HG03439 (cell line): ENCODE results near the gene RPUSD4.

Source experiments
- ATAC-seq: cut with Tn5 transposase; IDR thresholded peaks from one replicate; pipeline ENCODE4 v1.9.1; 2021; ENCODE audit warnings: mild to moderate bottlenecking, moderate library complexity; ENCODE audit not compliant: unreplicated experiment

Gene RPUSD4

DNA sequence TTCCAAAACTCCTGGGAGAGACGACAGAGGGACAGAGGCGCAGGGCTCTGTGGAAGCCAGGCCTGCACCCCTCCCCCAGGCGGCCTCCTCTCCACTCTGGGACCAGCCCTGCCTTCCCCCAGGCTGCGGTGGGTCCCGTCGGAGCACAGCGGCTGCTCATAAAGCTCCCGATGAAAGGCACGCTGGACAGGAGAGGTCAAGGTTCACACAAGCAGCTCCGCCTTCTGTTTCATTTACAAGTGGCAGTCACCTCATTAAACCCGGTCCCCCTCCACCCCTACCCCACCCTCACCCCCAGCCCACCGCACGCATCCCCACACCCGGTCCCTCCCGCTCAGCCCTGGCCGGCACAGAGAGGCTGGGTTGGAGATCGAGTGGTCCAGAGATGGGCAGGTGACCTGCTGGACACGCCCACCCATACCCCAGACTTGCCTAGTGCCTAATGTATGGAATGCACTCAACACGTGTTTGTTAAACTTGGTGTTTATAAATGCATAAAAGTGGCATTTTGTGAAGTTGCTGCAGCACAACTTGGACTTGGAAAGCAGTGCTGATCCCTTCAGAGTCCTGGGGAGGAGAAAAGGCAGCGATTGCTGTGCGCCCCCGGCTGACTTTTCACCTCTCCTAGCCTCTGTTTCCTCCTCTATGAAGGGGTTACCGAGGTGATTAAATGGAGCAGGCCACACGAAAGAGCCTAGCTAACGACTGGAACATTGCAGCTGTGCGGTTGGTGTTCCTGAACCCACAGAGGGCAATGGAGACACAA is 26.0 kb downstream of the RPUSD4 start:
- no peak for ATAC-seq

- ATAC-seq: no peak
These were observed 28.5 kb downstream of the RPUSD4 start for GRCh38 chr11:126182787-126183445.

- no peak for ATAC-seq
These were observed 29.3 kb downstream of the RPUSD4 start for GRCh38 chr11:126181939-126182730.

- ATAC-seq: no peak
These were observed 34.5 kb downstream of the RPUSD4 start for GRCh38 chr11:126176853-126177470.

DNA sequence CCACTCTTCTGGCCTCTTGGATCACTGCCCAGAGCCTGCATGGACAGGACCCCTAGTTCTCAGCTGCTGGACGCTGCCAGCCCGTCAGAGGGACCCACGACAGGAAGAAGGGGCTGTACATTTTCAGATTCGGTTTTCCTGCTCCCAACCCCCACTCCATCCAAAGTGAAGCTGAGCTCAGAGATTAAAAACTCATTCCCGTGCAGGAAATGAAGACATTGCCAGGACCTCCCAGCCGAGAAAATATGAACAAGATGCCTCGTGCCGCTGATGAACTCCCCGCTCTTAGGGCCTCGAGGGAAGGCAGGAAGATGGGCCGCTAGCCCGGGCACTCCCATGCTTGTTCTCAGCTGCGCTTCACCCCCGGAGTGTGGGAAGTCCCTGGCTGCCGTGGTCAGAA is 36.1 kb downstream of the RPUSD4 start:
- no peak for ATAC-seq

DNA sequence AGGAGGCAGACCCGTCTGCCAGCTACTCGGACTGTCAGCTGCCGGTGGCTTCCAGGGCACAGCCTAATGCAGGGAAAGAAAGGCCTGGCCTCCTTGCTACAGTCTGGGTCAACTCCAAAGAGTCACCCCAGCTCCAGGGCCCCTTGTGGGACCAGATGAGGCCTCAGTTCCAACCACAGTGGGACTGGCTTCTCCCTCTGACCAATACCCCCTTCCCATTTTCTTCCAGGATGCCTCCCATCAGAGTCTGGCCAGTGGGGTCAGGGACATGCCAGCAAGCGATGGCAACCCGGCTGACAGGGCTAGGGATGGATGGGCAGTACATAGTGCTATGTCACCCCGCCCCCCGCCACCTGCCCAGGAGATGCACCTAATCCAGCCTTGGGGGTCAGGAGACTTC is 36.6 kb downstream of the RPUSD4 start:
- ATAC-seq: no peak

GRCh38 chr11:126173257-126173656 is 38.2 kb downstream of the RPUSD4 start:
- no peak for ATAC-seq

DNA sequence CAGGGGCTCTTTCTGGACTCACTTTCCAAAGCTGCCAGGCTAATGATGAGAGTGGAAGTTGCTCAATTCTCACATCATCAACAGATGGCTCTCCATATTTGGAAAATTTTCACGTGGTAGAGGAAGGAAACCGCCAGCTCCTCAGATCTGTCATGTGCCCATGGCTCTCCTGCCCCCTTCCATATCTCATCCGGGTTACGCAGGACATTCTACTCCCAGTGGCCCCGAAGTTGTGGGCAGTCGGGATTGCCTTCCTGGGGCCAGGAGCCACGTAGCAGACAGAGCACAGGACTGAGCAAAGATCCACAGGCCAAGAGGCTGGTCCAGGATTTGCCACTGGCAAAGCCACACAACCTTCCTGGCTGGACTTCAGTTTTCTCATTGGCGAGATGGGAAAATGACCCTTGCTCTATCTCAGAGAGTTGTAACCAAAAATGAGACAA is 38.8 kb downstream of the RPUSD4 start:
- ATAC-seq: no peak

GRCh38 chr11:126169291-126169690 is 42.2 kb downstream of the RPUSD4 start:
- ATAC-seq: no peak

- no peak for ATAC-seq
These were observed 44.0 kb downstream of the RPUSD4 start for GRCh38 chr11:126167488-126167887.

- no peak for ATAC-seq
These were observed 45.0 kb downstream of the RPUSD4 start for GRCh38 chr11:126166413-126166812.

- ATAC-seq: no peak
These were observed 45.7 kb downstream of the RPUSD4 start for GRCh38 chr11:126165757-126166156.

DNA sequence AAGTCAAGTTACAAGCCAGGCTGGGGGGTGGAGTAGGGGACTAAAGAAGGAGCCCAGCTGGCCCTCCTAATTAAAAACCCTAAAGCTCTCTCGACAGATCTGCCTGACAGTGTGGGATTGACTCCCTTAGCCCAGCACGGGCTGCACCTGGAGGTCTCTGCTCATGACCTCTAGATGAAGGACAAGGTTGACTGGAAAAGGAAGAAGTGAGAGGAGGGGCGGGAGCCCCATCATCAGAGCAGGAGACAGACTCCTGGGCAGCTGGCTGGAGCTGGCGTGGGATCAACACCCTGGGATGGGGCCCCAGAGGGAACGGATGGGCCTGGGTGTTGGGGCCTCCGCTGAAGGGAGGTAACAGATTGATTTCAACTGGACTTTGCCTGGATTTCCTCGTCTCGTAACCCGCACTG is 46.1 kb downstream of the RPUSD4 start:
- no peak for ATAC-seq

DNA sequence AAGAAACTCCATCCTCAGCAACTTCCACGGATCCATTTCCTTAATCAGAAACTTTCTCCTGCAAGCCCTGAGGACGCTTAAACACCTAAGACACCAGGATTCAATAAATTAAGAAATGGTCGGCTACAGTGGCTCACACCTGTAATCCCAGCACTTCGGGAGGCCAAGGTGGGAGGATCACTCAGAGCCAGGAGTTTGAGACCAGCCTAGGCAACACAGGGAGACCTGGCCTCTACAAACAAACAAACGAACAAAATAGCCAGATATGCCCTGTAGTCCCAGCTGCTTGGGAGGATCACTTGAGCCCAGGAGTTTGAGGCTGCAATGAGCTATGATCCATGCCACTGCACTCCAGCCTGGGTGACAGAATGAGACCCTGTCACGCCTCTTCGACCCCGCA is 46.7 kb downstream of the RPUSD4 start:
- ATAC-seq: no peak

- no peak for ATAC-seq
These were observed 47.7 kb downstream of the RPUSD4 start for GRCh38 chr11:126163779-126164178.

DNA sequence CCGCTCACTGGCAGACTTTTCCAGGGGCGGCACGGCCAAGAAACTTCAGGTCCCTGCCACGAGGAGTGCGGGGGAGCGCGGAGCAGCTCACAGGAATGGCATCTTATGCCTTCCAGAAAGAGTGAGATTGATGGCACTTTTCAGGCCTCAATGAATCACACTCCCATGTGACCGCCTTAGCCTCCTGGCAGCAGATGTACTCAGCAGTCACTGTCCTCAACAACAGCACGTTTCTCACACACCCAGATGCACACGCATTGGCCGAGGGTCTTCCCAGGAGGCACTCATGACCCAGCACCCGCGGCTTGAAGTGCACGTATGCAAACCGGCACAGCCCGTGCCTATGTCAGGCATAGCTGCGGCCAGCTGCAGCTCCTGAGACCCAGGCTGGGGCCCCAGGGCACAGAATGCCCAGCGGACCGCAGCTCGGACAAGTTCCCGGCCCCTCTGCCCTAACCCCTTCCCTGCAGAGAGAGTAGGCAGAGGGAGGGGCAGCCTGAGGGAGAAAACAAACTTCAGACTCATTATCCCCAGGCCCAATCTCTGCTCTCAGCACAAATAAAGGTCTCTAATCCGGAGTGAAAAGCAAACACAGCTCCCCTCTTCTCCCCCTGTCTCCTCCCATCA is 48.3 kb downstream of the RPUSD4 start:
- ATAC-seq: no peak

GRCh38 chr11:126162306-126163030 is 49.0 kb downstream of the RPUSD4 start:
- no peak for ATAC-seq

DNA sequence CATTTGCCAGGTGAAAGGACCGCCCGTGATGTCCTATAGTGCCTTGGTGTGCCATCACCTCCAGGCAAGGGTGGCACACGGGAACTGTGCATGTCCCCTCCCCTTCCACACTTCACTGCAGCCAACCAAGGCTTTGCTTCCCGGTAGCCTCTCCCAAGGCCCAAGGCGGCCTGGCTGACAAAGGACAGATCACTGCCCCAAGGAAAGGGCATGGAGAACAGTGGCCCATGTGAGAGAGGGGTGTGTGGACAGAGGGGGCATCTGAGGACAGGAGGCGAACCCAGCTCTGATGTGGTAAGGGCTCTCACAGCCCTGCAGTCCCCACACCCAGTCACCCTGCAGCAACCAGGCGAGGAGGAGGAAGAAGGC is 50.4 kb downstream of the RPUSD4 start:
- ATAC-seq: no peak

DNA sequence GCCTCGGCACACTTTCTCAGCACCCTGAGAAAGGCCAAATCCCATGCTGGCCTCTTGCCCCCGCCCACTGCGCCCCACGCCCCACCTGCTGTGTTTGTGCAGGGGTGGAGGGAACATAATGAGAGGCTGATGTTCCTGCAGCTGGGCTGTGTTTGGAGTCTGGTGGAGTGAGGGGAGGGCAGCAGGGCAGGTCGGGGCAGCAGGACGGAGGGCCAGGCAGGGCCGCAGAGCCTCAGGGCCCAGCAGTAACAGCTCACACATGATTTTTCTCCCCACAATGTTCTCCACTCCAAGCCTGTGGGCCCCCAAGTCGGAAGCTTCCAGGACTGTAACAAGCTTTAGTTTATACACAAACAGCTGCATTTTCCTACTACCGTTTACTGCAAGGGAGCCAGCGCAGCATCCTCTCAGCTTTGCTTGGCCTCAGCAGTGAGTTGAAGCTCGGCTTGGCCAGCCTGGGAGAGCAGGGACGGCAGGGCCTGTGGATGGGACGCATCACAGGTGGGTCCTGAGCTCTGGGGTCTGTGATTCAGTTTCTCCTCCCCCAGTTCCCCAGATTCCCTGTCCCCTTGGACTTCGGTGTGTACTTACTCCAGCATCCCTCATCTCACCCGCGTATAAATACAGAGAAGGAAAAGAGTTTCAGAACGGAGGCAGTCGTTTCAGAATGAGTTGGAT is 51.0 kb downstream of the RPUSD4 start:
- no peak for ATAC-seq
